Gastrocnemius medialis (tissue), 4 donors: ENCODE measurements around the gene CADM2.

Source experiments
- CTCF ChIP-seq, 5 experiments: fragments of 450-650 bp in 3 of 5; fragments of 200-600 bp in 2 of 5; sonication (generic) in 2 of 5; IDR thresholded peaks in 4 of 5; conservative IDR thresholded peaks in 1 of 5; 1 replicate in 4 of 5; 2 replicates in 1 of 5; pipeline ENCODE4 v1.5.1; 2016 to 2019; ENCODE audit warnings: antibody characterized with exemption in 5 of 5, mild to moderate bottlenecking in 3 of 5, moderate library complexity in 3 of 5
- POLR2A ChIP-seq, 2 donors: fragments of 450-650 bp; IDR thresholded peaks; one replicate each; pipeline ENCODE4 v1.6.1; 2017; ENCODE audit warnings: antibody characterized with exemption in 2 of 2, mild to moderate bottlenecking in 2 of 2, moderate library complexity in 2 of 2

- TF ChIP-seq POLR2A (IDR thresholded peaks at IDR 0.05) (no peak), CTCF (IDR thresholded peaks at IDR 0.05 in 4 of 5, conservative IDR thresholded peaks at IDR 0.05 in 1 of 5) (no peak)
Measured at GRCh38 chr3:86037916-86038315, 1079.1 kb downstream of the CADM2 start.
